ENCODE measurements around the gene EMC9. TPM values are rescaled to one million over a fixed set of nuclear protein-coding genes. Genes with fewer than 3 reads are reported as not detected.

EMC9 gene
- polyA plus RNA-seq, 12 donors: 21.0 to 38.3 (median 25.8) TPM; not detected in 1

DNA sequence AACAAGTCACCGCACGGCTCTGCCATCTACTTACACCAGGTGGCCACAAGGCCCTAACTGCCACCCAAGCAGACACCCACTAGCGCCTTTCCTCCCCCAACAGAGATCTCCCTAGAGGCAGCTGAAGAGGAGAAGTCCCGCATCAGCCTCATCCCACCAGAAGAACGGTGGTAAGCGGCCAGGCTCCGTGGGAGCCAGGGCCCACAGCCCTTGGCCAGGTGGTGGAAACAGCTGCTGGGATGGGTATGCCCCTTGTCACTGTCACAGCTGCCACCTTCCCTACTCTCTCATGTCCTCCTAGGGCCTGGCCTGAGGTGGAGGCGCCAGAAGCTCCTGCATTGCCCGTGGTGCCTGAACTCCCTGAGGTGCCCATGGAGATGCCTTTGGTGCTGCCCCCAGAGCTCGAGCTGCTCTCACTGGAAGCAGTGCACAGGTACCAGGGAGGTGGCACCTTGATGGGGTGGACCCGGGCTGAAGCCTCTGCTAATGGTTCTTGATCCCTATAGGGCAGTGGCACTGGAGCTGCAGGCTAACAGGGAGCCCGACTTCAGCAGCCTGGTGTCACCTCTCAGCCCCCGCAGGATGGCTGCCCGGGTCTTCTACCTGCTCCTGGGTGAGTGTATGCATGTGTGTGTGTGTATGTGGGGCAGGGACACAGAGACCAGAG, 38.0 kb upstream of the EMC9 start:
- no peak for DNase-seq

DNA sequence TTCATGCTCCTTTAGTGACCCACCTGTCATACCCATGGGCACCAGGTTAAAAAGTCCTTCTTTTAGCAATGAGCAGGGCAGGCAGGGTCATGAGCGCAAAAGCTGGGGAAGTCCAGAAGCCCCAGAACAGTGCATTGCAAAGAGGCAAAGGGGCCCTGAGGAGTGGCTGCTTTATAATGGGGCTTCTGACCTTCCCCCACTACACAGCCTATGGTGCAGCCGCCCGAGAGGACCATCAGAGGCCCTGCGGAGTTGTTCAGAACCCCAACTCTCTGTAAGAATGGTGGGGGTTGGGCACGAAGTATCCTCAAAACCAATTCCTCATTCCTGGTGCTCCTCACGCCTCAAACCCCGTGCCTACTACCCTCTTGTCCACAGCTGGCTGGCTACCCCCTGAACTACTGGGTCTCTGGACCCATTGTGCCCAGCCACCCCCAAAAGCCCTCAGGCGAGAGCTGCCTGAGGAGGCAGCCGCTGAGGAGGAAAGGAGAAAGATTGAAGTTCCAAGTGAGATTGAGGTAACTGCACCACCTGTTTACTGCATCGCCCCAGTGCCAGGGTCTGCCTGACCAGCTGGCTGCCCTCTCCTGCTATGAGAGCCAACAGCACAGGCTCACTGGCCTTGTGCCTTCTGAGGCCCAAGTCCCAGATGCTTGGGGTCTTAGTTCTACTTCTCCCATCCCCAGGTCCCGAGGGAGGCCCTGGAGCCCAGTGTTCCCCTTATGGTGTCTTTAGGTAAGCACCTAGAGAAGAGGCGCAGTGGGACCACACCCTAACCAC, 37.2 kb upstream of the EMC9 start:
- DNase-seq: no peak

DNA sequence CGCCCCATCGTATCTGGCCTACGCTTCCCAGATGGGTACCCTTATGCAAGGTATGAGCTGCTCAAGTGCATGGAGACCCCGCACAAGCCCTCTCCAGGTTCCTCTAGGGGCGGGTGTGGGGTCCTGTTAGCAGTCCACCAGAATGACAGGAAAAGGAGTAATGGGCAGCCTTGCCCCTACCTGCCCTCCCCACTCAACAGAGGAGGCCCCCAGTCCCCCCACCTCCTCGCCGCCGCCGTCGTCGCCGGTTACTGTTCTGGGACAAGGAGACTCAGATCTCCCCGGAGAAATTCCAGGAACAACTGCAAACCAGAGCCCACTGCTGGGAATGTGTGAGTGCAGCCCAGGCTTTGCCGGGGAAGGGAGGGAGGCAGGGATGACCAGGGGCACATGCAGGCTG, 36.5 kb upstream of the EMC9 start:
- DNase-seq: no peak

GRCh38 chr14:24177041-24177825, 35.8 kb upstream of the EMC9 start:
- no peak for DNase-seq

GRCh38 chr14:24176599-24176998, 35.2 kb upstream of the EMC9 start:
- no peak for DNase-seq

DNA sequence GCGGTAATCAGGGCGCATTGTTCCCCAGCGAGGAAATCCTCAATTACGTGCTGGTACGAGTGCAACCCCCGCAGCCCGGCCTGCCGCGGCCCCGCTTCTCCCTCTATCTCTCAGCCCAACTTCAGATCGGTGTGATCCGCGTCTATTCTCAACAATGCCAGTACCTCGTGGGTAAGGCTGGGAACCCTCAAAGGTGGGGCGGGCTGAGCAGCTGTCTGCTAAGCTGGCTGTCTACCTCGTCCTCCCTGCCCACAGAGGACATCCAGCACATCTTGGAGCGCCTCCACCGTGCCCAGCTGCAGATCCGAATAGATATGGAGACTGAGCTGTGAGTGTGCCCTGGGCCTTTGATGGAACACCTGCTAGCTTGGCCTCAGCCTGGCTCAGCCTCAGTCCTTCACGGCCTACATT, 31.5 kb upstream of the EMC9 start:
- no peak for DNase-seq

DNA sequence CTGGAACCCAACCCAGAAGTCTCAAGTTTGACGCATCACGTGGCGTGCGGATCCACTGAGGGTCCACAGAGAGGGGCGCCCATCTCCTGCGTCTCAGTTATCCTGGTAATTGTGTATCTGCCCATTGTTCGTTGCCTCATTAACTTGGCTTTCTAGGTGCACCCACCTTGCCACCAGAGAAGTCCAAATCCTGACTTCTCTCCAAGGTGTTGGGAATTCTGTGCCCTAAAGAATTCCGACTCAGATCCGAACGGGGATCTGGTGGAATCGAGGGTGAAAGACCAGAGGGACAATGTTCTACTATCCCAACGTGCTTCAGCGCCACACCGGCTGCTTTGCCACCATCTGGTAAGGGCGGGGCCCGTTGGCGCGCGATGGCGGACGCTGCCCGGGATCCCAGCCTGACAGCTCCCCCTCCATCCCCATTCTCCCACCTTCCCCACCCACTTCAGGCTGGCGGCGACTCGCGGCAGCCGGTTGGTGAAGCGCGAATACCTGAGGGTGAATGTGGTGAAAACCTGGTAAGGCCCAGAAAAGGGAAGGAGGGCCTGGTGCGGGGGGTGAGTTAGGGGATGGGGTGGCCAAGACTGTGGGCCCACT, 31.0 kb upstream of the EMC9 start:
- DNase-seq: no peak

GRCh38 chr14:24171422-24172260, 30.2 kb upstream of the EMC9 start, which contains the start of gene REC8:
Gene REC8, plus strand, starts transcription at chr14:24172080. Its CDS starts 473 bp downstream, at chr14:24172553.
- DNase-seq: peak; percentile 81

GRCh38 chr14:24167469-24168114, 26.2 kb upstream of the EMC9 start:
- DNase-seq: no peak

GRCh38 chr14:24165785-24166184, 24.4 kb upstream of the EMC9 start:
- no peak for DNase-seq

GRCh38 chr14:24164518-24164991, 23.2 kb upstream of the EMC9 start:
- no peak for DNase-seq

DNA sequence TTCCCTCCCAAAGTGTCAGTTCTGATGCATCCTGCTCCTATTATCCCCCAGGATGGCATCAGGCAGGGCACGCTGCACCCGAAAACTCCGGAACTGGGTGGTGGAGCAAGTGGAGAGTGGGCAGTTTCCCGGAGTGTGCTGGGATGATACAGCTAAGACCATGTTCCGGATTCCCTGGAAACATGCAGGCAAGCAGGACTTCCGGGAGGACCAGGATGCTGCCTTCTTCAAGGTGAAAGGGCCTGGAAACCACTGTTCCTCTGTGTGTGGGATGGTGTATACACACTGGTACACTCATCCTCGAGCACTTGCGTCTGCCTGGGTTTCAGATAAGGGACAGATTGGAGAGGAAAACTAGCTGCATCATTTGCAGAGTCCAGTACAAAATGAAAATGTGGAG, 20.7 kb upstream of the EMC9 start:
- no peak for DNase-seq

- peak; percentile 96 for DNase-seq
These were observed 19.7 kb upstream of the EMC9 start, which contains the start of gene IRF9 for GRCh38 chr14:24160850-24161804. Gene IRF9, plus strand, starts transcription at chr14:24161265. Its CDS starts 880 bp downstream, at chr14:24162145.

GRCh38 chr14:24160499-24160849, 19.1 kb upstream of the EMC9 start:
- no peak for DNase-seq

GRCh38 chr14:24159777-24160498, 18.5 kb upstream of the EMC9 start:
- DNase-seq: no peak

DNA sequence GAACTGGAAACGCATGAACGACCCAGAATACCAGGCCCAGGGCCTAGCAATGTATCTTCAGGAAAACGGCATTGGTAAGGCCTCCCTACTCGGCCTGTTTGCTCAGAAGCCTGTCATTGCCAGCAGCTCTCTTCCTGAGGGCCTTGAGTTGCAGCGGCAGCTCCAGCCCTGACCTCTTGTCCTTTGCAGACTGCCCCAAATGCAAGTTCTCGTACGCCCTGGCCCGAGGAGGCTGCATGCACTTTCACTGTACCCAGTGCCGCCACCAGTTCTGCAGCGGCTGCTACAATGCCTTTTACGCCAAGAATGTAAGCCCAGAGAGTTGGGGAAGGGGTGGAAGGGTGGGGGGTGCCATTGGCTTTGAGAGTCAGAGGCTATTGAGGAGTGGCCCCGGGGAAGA, 15.9 kb upstream of the EMC9 start:
- DNase-seq: no peak

DNA sequence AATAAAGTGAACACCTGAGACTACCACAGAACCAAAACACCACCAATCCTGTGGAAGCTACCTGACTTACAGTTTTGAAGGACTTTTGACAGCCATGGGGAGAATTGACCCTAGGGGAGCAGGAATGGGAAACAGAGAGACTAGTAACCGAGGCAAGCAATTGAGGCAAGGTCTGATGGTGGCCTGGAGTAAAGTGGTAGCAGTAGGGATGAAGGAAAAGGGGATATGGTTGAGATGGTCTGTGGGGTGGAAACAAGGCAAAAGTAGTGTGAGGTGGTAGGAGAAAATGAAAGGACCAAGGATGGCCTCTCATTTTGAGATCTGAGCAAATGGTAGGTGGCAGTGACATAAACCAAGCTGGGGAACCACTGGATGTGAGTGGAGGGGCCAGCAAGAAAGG, 15.4 kb upstream of the EMC9 start:
- DNase-seq: no peak

DNA sequence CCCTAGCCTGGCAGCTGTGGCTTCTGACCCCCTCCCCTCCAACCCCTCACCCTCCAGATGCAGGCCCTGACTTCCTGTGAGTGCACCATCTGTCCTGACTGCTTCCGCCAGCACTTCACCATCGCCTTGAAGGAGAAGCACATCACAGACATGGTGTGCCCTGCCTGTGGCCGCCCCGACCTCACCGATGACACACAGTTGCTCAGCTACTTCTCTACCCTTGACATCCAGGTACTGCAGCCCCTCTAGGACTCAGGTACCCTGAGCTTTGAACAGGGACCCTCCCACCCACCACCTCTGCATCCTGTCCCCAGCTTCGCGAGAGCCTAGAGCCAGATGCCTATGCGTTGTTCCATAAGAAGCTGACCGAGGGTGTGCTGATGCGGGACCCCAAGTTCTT, 13.7 kb upstream of the EMC9 start:
- DNase-seq: no peak

Measured in muscle of arm (tissue), 12 donors.